ENCODE data around the gene CEMIP. TPM values are rescaled to one million over a fixed set of nuclear protein-coding genes. Genes with fewer than 3 reads are reported as not detected.

CEMIP gene

DNA sequence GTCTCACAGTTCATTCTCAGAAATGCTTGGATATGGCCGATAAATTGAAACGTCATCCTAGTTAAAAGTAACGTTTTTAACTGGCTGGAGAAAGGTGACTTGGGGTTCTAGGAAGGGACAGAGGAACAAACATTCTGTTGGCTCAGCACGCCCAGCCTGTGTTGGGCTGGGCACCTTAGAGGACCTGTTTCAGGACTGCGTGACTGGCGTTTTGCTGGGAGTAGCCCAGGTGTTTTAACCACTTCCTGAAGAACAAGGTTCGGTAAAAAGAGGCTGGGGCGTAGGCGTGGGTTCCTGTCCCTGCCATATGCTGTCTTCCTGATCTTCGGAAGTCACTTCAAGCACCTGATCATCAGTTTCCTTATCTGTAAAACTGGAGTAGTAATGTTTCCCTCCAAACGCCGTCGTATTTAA lies 220.5 kb downstream of the CEMIP start:
- Histone ChIP-seq H3K27ac (replicated peaks) (peak overlapping the region; percentile 88; the same call in 1 of the 2 replicates), H3K4me3 (replicated peaks; ENCODE audit: insufficient read depth, low read length) (peak overlapping the region; percentile 82; the same call in 1 of the 2 replicates), H3K27me3 (ENCODE audit: insufficient read depth, poor library complexity, severe bottlenecking) (no peaks in the 10 kb centered on the region)
- TF ChIP-seq POLR2AphosphoS5 (IDR thresholded peaks at IDR 0.05; ENCODE audit: low read depth) (peak; percentile 40; the same call in 1 of the 2 replicates), SPI1 (IDR thresholded peaks at IDR 0.05; ENCODE audit: borderline replicate concordance, low read depth) (no peak)
- DNase-seq (ENCODE audit: low read depth in 1 of 2, low spot score in 1 of 2), result peak; percentile 50 to 74

DNA sequence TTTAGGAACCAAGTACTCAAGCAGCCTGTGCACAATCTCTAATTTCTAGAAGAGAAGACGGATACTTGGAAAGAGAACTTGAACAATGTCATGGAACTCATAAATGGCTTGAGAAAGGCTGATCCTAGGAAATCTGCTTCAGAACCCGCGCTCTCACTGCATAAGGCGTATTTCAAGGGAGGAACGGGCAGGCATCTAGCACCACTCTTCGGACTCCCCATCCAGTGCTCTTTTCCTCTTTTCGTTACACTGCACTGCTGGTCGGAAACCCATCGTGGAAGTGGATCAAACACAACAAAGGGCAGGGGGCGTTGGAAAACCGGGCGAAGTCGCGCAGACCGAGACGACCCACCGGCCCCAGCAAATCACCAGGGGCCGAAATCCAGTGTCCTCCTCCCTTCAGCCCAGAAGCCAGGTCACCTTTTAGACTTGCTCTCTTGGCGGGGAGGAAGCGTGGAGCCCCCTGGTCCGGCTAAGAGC lies 221.0 kb downstream of the CEMIP start:
- Histone ChIP-seq H3K27ac (replicated peaks) (peak overlapping the region; percentile 88), H3K27me3 (ENCODE audit: insufficient read depth, poor library complexity, severe bottlenecking) (no peaks in the 10 kb centered on the region), H3K4me3 (replicated peaks; ENCODE audit: insufficient read depth, low read length) (peak overlapping the region; percentile 82)
- DNase-seq (ENCODE audit: low read depth in 1 of 2, low spot score in 1 of 2), result no peak
- TF ChIP-seq GABPA (IDR thresholded peaks at IDR 0.05; ENCODE audit: low read depth) (no peak), REST (IDR thresholded peaks at IDR 0.05; ENCODE audit: insufficient replicate concordance, low read depth) (no peak), POLR2AphosphoS5 (IDR thresholded peaks at IDR 0.05; ENCODE audit: low read depth) (no peak), SPI1 (IDR thresholded peaks at IDR 0.05; ENCODE audit: borderline replicate concordance, low read depth) (no peak)
- TF ChIP-seq, protein P1, sequence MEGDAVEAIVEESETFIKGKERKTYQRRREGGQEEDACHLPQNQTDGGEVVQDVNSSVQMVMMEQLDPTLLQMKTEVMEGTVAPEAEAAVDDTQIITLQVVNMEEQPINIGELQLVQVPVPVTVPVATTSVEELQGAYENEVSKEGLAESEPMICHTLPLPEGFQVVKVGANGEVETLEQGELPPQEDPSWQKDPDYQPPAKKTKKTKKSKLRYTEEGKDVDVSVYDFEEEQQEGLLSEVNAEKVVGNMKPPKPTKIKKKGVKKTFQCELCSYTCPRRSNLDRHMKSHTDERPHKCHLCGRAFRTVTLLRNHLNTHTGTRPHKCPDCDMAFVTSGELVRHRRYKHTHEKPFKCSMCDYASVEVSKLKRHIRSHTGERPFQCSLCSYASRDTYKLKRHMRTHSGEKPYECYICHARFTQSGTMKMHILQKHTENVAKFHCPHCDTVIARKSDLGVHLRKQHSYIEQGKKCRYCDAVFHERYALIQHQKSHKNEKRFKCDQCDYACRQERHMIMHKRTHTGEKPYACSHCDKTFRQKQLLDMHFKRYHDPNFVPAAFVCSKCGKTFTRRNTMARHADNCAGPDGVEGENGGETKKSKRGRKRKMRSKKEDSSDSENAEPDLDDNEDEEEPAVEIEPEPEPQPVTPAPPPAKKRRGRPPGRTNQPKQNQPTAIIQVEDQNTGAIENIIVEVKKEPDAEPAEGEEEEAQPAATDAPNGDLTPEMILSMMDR (IDR thresholded peaks at IDR 0.05; ENCODE audit: insufficient read depth, low read length), result no peak

- Histone ChIP-seq H3K27me3 (ENCODE audit: insufficient read depth, poor library complexity, severe bottlenecking) (no peaks in the 10 kb centered on the region), H3K27ac (replicated peaks) (peak within 1 kb of the TSS; percentile 88), H3K4me3 (replicated peaks; ENCODE audit: insufficient read depth, low read length) (peak within 1 kb of the TSS; percentile 82)
- TF ChIP-seq, protein P1 (IDR thresholded peaks at IDR 0.05; ENCODE audit: insufficient read depth, low read length), result no peak
- TF ChIP-seq GABPA (IDR thresholded peaks at IDR 0.05; ENCODE audit: low read depth) (0 out of 2 replicates have a peak, but pooled peaks have one; percentile 25), REST (IDR thresholded peaks at IDR 0.05; ENCODE audit: insufficient replicate concordance, low read depth) (peak; percentile 45), POLR2AphosphoS5 (IDR thresholded peaks at IDR 0.05; ENCODE audit: low read depth) (peak; percentile 74; the same call in 1 of the 2 replicates), SPI1 (IDR thresholded peaks at IDR 0.05; ENCODE audit: borderline replicate concordance, low read depth) (peak; percentile 13; the same call in 1 of the 2 replicates)
- DNase-seq (ENCODE audit: low read depth in 1 of 2, low spot score in 1 of 2), result peak; percentile 76 to 91
Observed at GRCh38 chr15:81000624-81001151, 221.5 kb downstream of the CEMIP start, which contains the start of gene TLNRD1. Gene TLNRD1, plus strand, starts transcription at chr15:81000923. Its CDS starts 1,349 bp downstream, at chr15:81002272.

Small RNAs within 50 kb of the gene (microRNA-seq; reads per million reads assigned to microRNA genes)
- gene MIR4514 (not detected), gene MIR549A (not detected)

Data from HL-60 (cell line).